Activated naive CD4-positive, alpha-beta T cell treated with anti-CD3 and anti-CD28 coated beads, Interleukin-2, amount 50 U/mL, for 24 hours (primary cell): Measurements from ENCODE around the gene MTTP.

Source experiments
- H3K27ac Mint-ChIP-seq: one replicate; pipeline ENCODE4 v1.8.0; 2021; ENCODE audit warnings: mild to moderate bottlenecking, mixed read lengths
- H3K27me3 Mint-ChIP-seq: one replicate; pipeline ENCODE4 v1.8.0; 2021; ENCODE audit warnings: mixed read lengths
- H3K36me3 Mint-ChIP-seq: one replicate; pipeline ENCODE4 v1.8.0; 2021; ENCODE audit warnings: mixed read lengths
- H3K4me1 Mint-ChIP-seq: one replicate; pipeline ENCODE4 v1.8.0; 2021; ENCODE audit warnings: mixed read lengths
- H3K4me3 Mint-ChIP-seq: one replicate; pipeline ENCODE4 v1.8.0; 2021; ENCODE audit warnings: mild to moderate bottlenecking, mixed read lengths
- H3K9me3 Mint-ChIP-seq: one replicate; pipeline ENCODE4 v1.8.0; 2021; ENCODE audit warnings: mixed read lengths

MTTP gene

GRCh38 chr4:99622341-99622740 lies 47.7 kb downstream of the MTTP start:
- Mint-ChIP-seq H3K27ac (no peak overlapping the region), H3K9me3 (no peaks in the 10 kb centered on the region), H3K27me3 (no peaks in the 10 kb centered on the region), H3K36me3 (no peaks in the 10 kb centered on the region), H3K4me1 (no peaks in the 10 kb centered on the region), H3K4me3 (no peak overlapping the region)

GRCh38 chr4:99624141-99624719 lies 49.6 kb downstream of the MTTP start:
- no peak overlapping the region for H3K27ac Mint-ChIP-seq
- H3K4me1 Mint-ChIP-seq = no peaks in the 10 kb centered on the region
- no peaks in the 10 kb centered on the region for H3K27me3 Mint-ChIP-seq

DNA sequence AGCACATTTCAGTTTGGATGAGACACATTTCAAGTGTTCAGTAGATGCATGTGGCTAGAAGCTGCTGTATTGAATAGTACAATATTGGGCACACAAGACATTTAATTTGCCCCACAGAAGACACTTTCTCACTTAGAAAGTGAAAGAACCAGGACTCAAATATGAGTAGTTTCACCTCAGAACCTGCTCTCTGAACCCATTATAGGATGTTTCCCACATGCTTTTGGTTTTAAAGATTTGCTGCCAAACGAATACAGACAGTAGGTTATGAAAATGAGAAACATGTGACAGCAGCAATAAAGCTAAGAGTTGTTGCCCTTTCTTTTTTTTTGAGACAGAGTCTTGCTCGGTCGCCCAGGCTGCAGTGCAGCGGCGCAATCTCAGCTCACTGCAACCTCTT lies 50.7 kb downstream of the MTTP start:
- no peak overlapping the region for H3K4me3 Mint-ChIP-seq

More at GRCh38 chr4:99624141-99624719, 49.6 kb downstream of the MTTP start:
- H3K4me3 Mint-ChIP-seq = no peak overlapping the region
- no peaks in the 10 kb centered on the region for H3K36me3 Mint-ChIP-seq
- H3K9me3 Mint-ChIP-seq = no peaks in the 10 kb centered on the region

GRCh38 chr4:99628040-99628439 lies 53.4 kb downstream of the MTTP start:
- no peaks in the 10 kb centered on the region for H3K36me3 Mint-ChIP-seq
- H3K27me3 Mint-ChIP-seq = no peaks in the 10 kb centered on the region
- H3K4me3 Mint-ChIP-seq = no peak overlapping the region
- no peak overlapping the region for H3K27ac Mint-ChIP-seq
- no peaks in the 10 kb centered on the region for H3K9me3 Mint-ChIP-seq
- no peaks in the 10 kb centered on the region for H3K4me1 Mint-ChIP-seq

More for the DNA sequence above, 50.7 kb downstream of the MTTP start:
- H3K27ac Mint-ChIP-seq = no peak overlapping the region
- no peaks in the 10 kb centered on the region for H3K27me3 Mint-ChIP-seq
- no peaks in the 10 kb centered on the region for H3K36me3 Mint-ChIP-seq
- no peaks in the 10 kb centered on the region for H3K4me1 Mint-ChIP-seq
- no peaks in the 10 kb centered on the region for H3K9me3 Mint-ChIP-seq

GRCh38 chr4:99629962-99630554 lies 55.4 kb downstream of the MTTP start:
- no peaks in the 10 kb centered on the region for H3K27me3 Mint-ChIP-seq
- H3K4me3 Mint-ChIP-seq = no peak overlapping the region
- H3K36me3 Mint-ChIP-seq = no peaks in the 10 kb centered on the region
- H3K4me1 Mint-ChIP-seq = no peaks in the 10 kb centered on the region
- H3K9me3 Mint-ChIP-seq = no peaks in the 10 kb centered on the region
- H3K27ac Mint-ChIP-seq = no peak overlapping the region

GRCh38 chr4:99630857-99631360 lies 56.3 kb downstream of the MTTP start:
- H3K4me1 Mint-ChIP-seq = no peaks in the 10 kb centered on the region
- H3K27ac Mint-ChIP-seq = no peak overlapping the region
- no peaks in the 10 kb centered on the region for H3K9me3 Mint-ChIP-seq
- H3K4me3 Mint-ChIP-seq = no peak overlapping the region
- no peaks in the 10 kb centered on the region for H3K36me3 Mint-ChIP-seq
- H3K27me3 Mint-ChIP-seq = no peaks in the 10 kb centered on the region

DNA sequence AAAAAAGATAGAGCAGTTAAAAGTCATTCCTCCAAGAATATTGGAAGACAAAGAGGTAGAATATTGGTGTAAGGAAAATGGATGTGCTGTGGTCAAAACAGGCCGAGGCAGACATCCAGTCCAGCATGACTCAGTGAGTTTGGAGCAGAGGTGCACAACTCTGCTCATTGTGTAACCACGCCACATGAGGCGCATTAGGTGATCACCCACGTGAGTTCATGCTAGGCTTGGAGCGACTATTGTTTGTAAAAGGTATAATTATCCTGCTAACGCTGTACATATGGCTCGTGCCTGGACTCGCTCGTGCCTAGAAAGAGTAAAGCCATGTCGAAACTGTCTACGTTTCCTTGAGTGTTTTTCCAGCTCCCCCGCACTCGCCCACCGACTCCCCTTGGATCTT lies 59.1 kb downstream of the MTTP start:
- Mint-ChIP-seq H3K4me3 (no peak overlapping the region), H3K9me3 (no peaks in the 10 kb centered on the region), H3K36me3 (no peaks in the 10 kb centered on the region), H3K27ac (no peak overlapping the region), H3K4me1 (no peaks in the 10 kb centered on the region), H3K27me3 (peaks cover 4% of the 10 kb centered on the region)

- Mint-ChIP-seq H3K36me3 (no peaks in the 10 kb centered on the region), H3K4me3 (no peak overlapping the region), H3K4me1 (no peaks in the 10 kb centered on the region), H3K9me3 (no peaks in the 10 kb centered on the region), H3K27ac (no peak overlapping the region), H3K27me3 (peaks cover 4% of the 10 kb centered on the region)
Measured at GRCh38 chr4:99634742-99635360, 60.2 kb downstream of the MTTP start.

- H3K4me3 Mint-ChIP-seq = no peak overlapping the region
- H3K36me3 Mint-ChIP-seq = no peaks in the 10 kb centered on the region
- peaks cover 4% of the 10 kb centered on the region for H3K27me3 Mint-ChIP-seq
Measured at GRCh38 chr4:99635601-99636000, 61.0 kb downstream of the MTTP start.

GRCh38 chr4:99636422-99636821 lies 61.8 kb downstream of the MTTP start:
- Mint-ChIP-seq H3K4me3 (no peak overlapping the region), H3K27me3 (peaks cover 4% of the 10 kb centered on the region), H3K36me3 (no peaks in the 10 kb centered on the region), H3K27ac (no peak overlapping the region), H3K9me3 (no peaks in the 10 kb centered on the region), H3K4me1 (no peaks in the 10 kb centered on the region)

More at GRCh38 chr4:99635601-99636000, 61.0 kb downstream of the MTTP start:
- H3K4me1 Mint-ChIP-seq = no peaks in the 10 kb centered on the region
- H3K9me3 Mint-ChIP-seq = no peaks in the 10 kb centered on the region
- H3K27ac Mint-ChIP-seq = no peak overlapping the region

DNA sequence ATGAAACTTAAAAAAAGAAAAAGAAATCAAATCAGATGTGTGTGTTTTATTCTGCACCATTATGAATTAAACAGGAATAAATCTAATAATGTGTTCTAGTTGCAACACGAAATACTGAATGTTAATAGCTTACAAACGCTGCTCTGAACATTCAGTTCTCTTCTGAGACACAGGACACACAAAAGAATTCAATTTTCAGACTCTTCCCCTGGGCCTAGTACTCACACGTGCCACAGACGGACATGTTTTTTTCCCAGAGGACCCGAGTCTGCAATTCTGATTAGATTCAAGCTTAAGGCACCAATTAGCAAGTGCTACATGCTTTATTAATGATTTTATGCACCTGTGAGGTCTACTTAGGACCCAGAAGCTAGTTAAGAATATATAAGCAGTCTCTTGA lies 62.5 kb downstream of the MTTP start:
- no peaks in the 10 kb centered on the region for H3K9me3 Mint-ChIP-seq
- no peak overlapping the region for H3K4me3 Mint-ChIP-seq
- no peaks in the 10 kb centered on the region for H3K36me3 Mint-ChIP-seq
- no peak overlapping the region for H3K27ac Mint-ChIP-seq
- H3K27me3 Mint-ChIP-seq = peaks cover 6% of the 10 kb centered on the region
- H3K4me1 Mint-ChIP-seq = no peaks in the 10 kb centered on the region

DNA sequence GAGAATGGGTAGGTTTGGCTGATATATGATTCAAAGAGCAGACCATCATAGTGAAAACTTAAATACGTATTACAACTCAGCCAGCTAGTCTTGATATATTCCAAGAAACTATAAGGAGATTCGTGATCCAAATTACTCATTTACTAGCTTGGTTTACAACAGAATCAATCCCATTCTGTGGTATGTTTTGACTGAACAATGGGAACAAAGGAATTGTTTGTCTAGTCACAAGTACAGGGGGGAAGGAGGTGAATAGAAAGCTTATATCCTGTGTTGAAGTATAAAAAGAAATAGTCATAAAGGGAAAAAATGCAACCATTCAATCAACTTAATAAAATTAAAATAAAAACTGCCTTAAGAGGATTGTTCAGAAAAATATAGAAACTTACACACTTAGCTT lies 66.1 kb downstream of the MTTP start:
- Mint-ChIP-seq H3K27ac (no peak overlapping the region), H3K9me3 (no peaks in the 10 kb centered on the region), H3K27me3 (peaks cover 7% of the 10 kb centered on the region), H3K4me3 (no peak overlapping the region), H3K4me1 (no peaks in the 10 kb centered on the region), H3K36me3 (no peaks in the 10 kb centered on the region)

- H3K27me3 Mint-ChIP-seq = peaks cover 3% of the 10 kb centered on the region
Measured at GRCh38 chr4:99642725-99643489, 68.3 kb downstream of the MTTP start.

DNA sequence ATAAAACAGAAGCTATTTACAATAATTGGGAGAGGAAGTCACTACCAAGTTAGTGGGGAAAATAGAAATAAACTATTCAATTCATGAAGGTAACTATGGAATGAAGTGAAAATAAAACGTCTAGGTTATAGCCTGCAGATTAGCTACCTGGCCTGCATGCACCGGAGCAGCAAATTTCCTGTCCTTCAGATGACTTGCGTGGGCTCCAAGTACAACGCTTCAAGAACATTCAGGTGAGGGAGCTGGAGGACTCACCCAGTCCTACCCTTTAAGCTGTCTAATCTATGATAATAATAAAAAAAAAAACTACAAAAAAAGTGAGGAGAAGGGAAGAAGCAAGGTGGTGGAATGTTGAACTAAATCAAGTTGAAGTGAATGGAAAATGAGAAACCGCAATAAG lies 69.8 kb downstream of the MTTP start:
- Mint-ChIP-seq H3K27me3 (peaks cover 3% of the 10 kb centered on the region), H3K27ac (no peak overlapping the region), H3K4me3 (no peak overlapping the region), H3K4me1 (no peaks in the 10 kb centered on the region), H3K9me3 (no peaks in the 10 kb centered on the region), H3K36me3 (no peaks in the 10 kb centered on the region)

More at GRCh38 chr4:99642725-99643489, 68.3 kb downstream of the MTTP start:
- Mint-ChIP-seq H3K9me3 (no peaks in the 10 kb centered on the region), H3K4me3 (no peak overlapping the region), H3K36me3 (no peaks in the 10 kb centered on the region), H3K27ac (no peak overlapping the region), H3K4me1 (no peaks in the 10 kb centered on the region)

- H3K4me1 Mint-ChIP-seq = no peaks in the 10 kb centered on the region
- no peak overlapping the region for H3K4me3 Mint-ChIP-seq
- H3K36me3 Mint-ChIP-seq = no peaks in the 10 kb centered on the region
- H3K27me3 Mint-ChIP-seq = peaks cover 3% of the 10 kb centered on the region
- no peak overlapping the region for H3K27ac Mint-ChIP-seq
- H3K9me3 Mint-ChIP-seq = no peaks in the 10 kb centered on the region
Measured at GRCh38 chr4:99645036-99645435, 70.4 kb downstream of the MTTP start.

- H3K27ac Mint-ChIP-seq = no peak overlapping the region
- H3K27me3 Mint-ChIP-seq = peaks cover 3% of the 10 kb centered on the region
- no peaks in the 10 kb centered on the region for H3K36me3 Mint-ChIP-seq
- no peaks in the 10 kb centered on the region for H3K4me1 Mint-ChIP-seq
- no peaks in the 10 kb centered on the region for H3K9me3 Mint-ChIP-seq
- no peak overlapping the region for H3K4me3 Mint-ChIP-seq
Measured at GRCh38 chr4:99645638-99646037, 71.0 kb downstream of the MTTP start.
